Thoracic aorta (tissue), 2 donors: ENCODE measurements around the gene ADGRL3. TPM values are rescaled to one million over a fixed set of nuclear protein-coding genes. Genes with fewer than 3 reads are reported as not detected.
"Not testable (repeated sequence)": the region's sequence is repeated elsewhere in the genome, so short reads cannot be mapped to it uniquely, and the experiment has no call there.

ENCODE experiments used
- ATAC-seq: fragments of 150-250 bp; one replicate; pipeline ENCODE4 v1.8.0; 2017; ENCODE audit warnings: low read depth; ENCODE audit not compliant: insufficient number of reproducible peaks, low FRiP score
- DNase-seq: peaks from one replicate; pipeline ENCODE4 v3.0.0-alpha.2; 2020; ENCODE audit warnings: low spot score
- H3K27ac ChIP-seq, 2 donors: fragments of 200-600 bp; sonication (generic); 1 replicate in 1 of 2; 2 replicates in 1 of 2; pipeline ENCODE4 v1.5.1; 2016; ENCODE audit warnings: mild to moderate bottlenecking in 2 of 2, moderate library complexity in 2 of 2
- H3K27me3 ChIP-seq: fragments of 200-600 bp; sonication (generic); replicated peaks from 2 replicates; pipeline ENCODE4 v1.6.0; 2016; ENCODE audit warnings: mild to moderate bottlenecking; ENCODE audit not compliant: insufficient read depth
- H3K36me3 ChIP-seq: fragments of 200-600 bp; sonication (generic); one replicate; pipeline ENCODE4 v1.5.1; 2016
- H3K4me1 ChIP-seq, 2 donors: fragments of 200-600 bp; sonication (generic); 1 replicate in 1 of 2; 2 replicates in 1 of 2; pipeline versions ENCODE4 v1.5.1 to v1.6.0; 2016; ENCODE audit warnings: low read depth in 2 of 2, mild to moderate bottlenecking in 1 of 2; ENCODE audit not compliant: control insufficient read depth in 1 of 2
- H3K4me3 ChIP-seq: fragments of 200-600 bp; sonication (generic); 2 replicates; pipeline ENCODE4 v1.5.1; 2016; ENCODE audit warnings: mild to moderate bottlenecking
- H3K9me3 ChIP-seq: fragments of 200-600 bp; sonication (generic); 2 replicates; pipeline ENCODE4 v1.5.1; 2016
- total RNA-seq, 2 donors: library from RNA; depleted of rRNA; stranded (reverse); fragments of >200 nt; gene quantifications; one replicate each; pipeline versions ENCODE4 v1.1.0 to v1.2.3, GENCODE V29; 2016
- TF ChIP-seq, protein P1 (sequence below): fragments of 200-600 bp; sonication (generic); IDR thresholded peaks from one replicate; pipeline ENCODE4 v1.5.1; 2019; ENCODE audit warnings: antibody characterized with exemption

ADGRL3 gene
- total RNA-seq, 2 donors from 2014 or later = 17.5 to 18.1 TPM

DNA sequence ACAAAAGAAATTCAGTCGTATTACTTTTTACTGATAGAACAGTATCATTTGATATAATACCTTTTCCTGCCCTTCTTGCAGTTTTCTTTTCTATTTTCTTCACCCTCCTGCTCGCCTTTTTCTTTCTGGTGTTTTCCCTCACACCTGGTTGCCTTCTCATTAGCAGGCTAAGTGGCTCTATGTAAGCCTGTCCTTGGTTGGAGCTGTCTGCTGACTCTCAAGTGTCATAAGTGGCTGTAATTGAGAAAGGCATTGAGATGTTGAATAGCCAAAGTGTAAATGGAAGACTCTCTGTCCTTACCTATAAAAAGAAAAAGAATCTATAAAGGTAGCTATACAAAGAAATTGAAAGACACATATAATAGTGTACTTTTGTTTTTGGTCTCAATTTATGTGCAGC, 180.7 kb downstream of the ADGRL3 start:
- TF ChIP-seq, protein P1, sequence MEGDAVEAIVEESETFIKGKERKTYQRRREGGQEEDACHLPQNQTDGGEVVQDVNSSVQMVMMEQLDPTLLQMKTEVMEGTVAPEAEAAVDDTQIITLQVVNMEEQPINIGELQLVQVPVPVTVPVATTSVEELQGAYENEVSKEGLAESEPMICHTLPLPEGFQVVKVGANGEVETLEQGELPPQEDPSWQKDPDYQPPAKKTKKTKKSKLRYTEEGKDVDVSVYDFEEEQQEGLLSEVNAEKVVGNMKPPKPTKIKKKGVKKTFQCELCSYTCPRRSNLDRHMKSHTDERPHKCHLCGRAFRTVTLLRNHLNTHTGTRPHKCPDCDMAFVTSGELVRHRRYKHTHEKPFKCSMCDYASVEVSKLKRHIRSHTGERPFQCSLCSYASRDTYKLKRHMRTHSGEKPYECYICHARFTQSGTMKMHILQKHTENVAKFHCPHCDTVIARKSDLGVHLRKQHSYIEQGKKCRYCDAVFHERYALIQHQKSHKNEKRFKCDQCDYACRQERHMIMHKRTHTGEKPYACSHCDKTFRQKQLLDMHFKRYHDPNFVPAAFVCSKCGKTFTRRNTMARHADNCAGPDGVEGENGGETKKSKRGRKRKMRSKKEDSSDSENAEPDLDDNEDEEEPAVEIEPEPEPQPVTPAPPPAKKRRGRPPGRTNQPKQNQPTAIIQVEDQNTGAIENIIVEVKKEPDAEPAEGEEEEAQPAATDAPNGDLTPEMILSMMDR = no peak
- Histone ChIP-seq H3K36me3 (no peaks in the 10 kb centered on the region), H3K9me3 (peaks cover 5% of the 10 kb centered on the region), H3K27ac (no peak overlapping the region), H3K4me3 (no peak overlapping the region), H3K4me1 (no peaks in the 10 kb centered on the region), H3K27me3 (no peaks in the 10 kb centered on the region)
- DNase-seq = no peak
- no peak for ATAC-seq

DNA sequence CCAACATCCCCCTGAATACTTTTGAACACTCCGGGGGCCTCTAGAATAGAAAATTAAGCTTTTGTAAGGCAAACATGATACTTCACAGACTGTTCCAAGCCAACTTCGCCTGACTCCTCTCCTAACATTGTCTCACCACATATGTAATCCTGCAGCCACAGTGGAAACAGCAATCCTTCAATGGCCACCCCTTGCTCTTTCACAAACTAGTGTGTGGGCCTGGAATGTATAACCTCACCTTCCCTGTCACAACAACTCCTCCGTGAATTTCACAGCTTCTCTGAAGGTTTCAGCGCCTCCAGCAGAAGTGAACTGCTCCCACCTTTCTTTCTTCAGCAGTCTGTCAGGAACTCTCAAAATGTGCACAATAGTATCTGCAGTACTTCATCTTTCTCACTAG, 185.1 kb downstream of the ADGRL3 start:
- TF ChIP-seq, protein P1 = no peak
- no peak overlapping the region for H3K27ac ChIP-seq
- H3K4me3 ChIP-seq = no peak overlapping the region
- DNase-seq = no peak
- no peak for ATAC-seq
- H3K4me1 ChIP-seq = no peaks in the 10 kb centered on the region
- H3K9me3 ChIP-seq = no peaks in the 10 kb centered on the region
- no peaks in the 10 kb centered on the region for H3K36me3 ChIP-seq
- H3K27me3 ChIP-seq = no peaks in the 10 kb centered on the region

DNA sequence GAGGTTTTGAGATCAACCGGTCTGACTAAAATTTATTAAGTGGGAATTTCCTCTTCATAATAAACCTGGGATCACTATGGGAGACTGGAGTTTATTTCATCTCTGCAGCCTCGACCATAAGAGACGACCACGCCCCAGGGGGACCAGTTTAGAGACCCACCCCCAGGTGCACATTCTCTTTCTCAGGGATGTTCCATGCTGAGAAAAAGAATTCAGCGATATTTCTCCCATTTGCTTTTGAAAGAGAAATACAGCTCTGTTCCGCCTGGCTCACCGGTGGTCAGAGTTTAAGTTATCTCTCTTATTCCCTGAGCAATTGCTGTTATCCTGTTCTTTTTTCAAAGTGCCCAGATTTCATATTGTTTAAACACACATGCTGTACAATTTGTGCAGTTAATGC, 187.2 kb downstream of the ADGRL3 start:
- H3K9me3 ChIP-seq, H3K27ac ChIP-seq, H3K4me1 ChIP-seq, H3K4me3 ChIP-seq, H3K27me3 ChIP-seq, DNase-seq, ATAC-seq, H3K36me3 ChIP-seq: not testable (repeated sequence)

DNA sequence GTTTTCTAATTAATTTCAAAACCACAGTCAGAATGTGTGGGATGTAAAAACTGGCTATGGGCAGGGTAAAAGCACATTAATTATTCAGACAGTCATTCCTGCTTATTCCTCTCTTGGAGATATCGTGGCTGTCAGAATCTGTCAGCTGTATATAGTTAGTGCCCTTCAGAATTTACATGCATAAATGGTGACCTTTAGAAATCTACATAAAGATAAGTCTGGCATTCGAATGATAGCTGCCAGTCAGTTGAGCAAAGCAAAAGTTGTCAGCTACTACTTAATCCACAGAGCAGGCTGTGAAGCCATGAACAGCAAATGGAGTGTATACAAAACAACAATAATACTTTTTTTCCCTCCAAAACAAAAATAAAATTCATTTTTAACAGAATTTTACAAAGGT, 189.5 kb downstream of the ADGRL3 start:
- ATAC-seq = no peak
- Histone ChIP-seq H3K27ac (no peak overlapping the region), H3K4me3 (no peak overlapping the region), H3K36me3 (no peaks in the 10 kb centered on the region), H3K9me3 (no peaks in the 10 kb centered on the region), H3K4me1 (no peaks in the 10 kb centered on the region), H3K27me3 (no peaks in the 10 kb centered on the region)
- DNase-seq = no peak
- TF ChIP-seq, protein P1 = no peak

DNA sequence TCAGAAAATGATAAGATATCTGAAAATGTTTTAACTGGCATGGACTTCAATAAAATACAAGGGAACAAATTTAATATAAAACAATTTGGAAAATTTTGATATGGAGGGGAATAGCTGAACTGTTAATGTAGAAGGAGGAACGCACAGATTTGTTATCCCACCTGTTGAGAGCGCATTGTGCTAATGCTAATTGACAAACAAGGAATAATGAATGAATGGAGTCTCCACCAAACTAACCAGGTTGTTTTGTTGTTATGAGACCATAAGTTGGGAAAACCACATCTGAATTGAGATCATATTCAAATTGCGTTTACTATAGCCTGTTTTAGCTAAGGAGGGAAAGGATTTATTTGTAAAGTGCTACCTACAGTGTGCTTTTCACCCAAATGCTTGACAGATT, 195.6 kb downstream of the ADGRL3 start:
- ATAC-seq = no peak
- no peak overlapping the region for H3K27ac ChIP-seq
- no peaks in the 10 kb centered on the region for H3K27me3 ChIP-seq
- TF ChIP-seq, protein P1 = no peak
- H3K9me3 ChIP-seq = no peaks in the 10 kb centered on the region
- no peak overlapping the region for H3K4me3 ChIP-seq
- H3K4me1 ChIP-seq = no peaks in the 10 kb centered on the region
- H3K36me3 ChIP-seq = no peaks in the 10 kb centered on the region
- no peak for DNase-seq

DNA sequence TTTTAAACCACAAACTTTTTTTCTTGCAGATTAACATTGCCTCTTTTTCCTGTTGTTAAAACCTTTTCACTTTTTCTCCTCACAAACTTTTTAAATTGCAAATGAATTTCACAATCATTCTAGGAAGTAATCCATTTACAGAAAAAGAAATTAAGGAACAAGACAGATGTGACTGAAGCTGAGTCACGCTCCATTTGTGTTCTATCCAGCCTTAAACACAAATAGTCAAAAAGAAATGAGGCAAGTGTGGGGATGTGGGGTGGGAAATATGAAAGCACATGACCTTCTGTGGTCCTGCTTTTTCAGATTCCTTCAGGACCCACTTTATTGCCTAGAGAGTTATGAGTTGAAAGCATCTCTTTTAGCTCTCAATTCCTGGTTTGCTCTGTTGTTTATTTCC, 197.0 kb downstream of the ADGRL3 start:
- TF ChIP-seq, protein P1 = no peak
- no peak for ATAC-seq

More for the DNA sequence above, 197.0 kb downstream of the ADGRL3 start:
- no peak for DNase-seq
- no peaks in the 10 kb centered on the region for H3K27me3 ChIP-seq
- H3K36me3 ChIP-seq = no peaks in the 10 kb centered on the region
- no peaks in the 10 kb centered on the region for H3K4me1 ChIP-seq
- H3K9me3 ChIP-seq = no peaks in the 10 kb centered on the region
- no peak overlapping the region for H3K27ac ChIP-seq
- H3K4me3 ChIP-seq = no peak overlapping the region
